CD14-positive monocyte (primary cell): ENCODE results near the gene ITGA6. TPM values are rescaled to one million over a fixed set of nuclear protein-coding genes. Genes with fewer than 3 reads are reported as not detected.

Experiments used
- DNase-seq, 3 donors: peaks; one replicate each; pipeline ENCODE4 v3.0.0-alpha.2; 2011 to 2022
- H2AFZ ChIP-seq: 2 replicates; pipeline ENCODE4 v1.6.0; 2012; ENCODE audit warnings: mild to moderate bottlenecking, low read depth, low read length, inconsistent platforms; ENCODE audit not compliant: insufficient read depth, poor library complexity, severe bottlenecking
- H3K27ac ChIP-seq, 2 donors: 1 replicate in 1 of 2; 2 replicates in 1 of 2; pipeline ENCODE4 v1.5.1; 2012 to 2013; ENCODE audit warnings: low read length in 2 of 2, control low read depth in 1 of 2, inconsistent platforms in 1 of 2, low read depth in 1 of 2, mild to moderate bottlenecking in 1 of 2
- H3K27me3 ChIP-seq, 2 donors: one replicate each; pipeline versions ENCODE4 v1.6.0 to v1.6.1; 2011 to 2013; ENCODE audit warnings: low read length in 2 of 2; ENCODE audit not compliant: control insufficient read depth in 2 of 2, insufficient read depth in 2 of 2
- H3K36me3 ChIP-seq, 2 donors: replicated peaks in 1 of 2; 1 replicate in 1 of 2; 2 replicates in 1 of 2; pipeline versions ENCODE4 v1.5.1 to v1.6.1; 2012 to 2013; ENCODE audit warnings: low read length in 2 of 2, control low read depth in 1 of 2, inconsistent platforms in 1 of 2, mild to moderate bottlenecking in 1 of 2; ENCODE audit not compliant: insufficient read depth in 2 of 2, control insufficient read depth in 1 of 2
- H3K4me1 ChIP-seq, 2 donors: 1 replicate in 1 of 2; 2 replicates in 1 of 2; pipeline versions ENCODE4 v1.5.1 to v1.6.1; 2012 to 2013; ENCODE audit warnings: low read length in 2 of 2, control low read depth in 1 of 2, inconsistent platforms in 1 of 2, mild to moderate bottlenecking in 1 of 2, moderate library complexity in 1 of 2; ENCODE audit not compliant: insufficient read depth in 2 of 2, control insufficient read depth in 1 of 2
- H3K4me2 ChIP-seq: replicated peaks from 2 replicates; pipeline ENCODE3; 2012; ENCODE audit warnings: low read length, moderate library complexity, mild to moderate bottlenecking; ENCODE audit not compliant: poor library complexity, severe bottlenecking; ENCODE audit errors: extremely low read depth
- H3K4me3 ChIP-seq, 3 experiments: fragments of 200-600 bp in 1 of 3; sonication (generic) in 1 of 3; replicated peaks in 1 of 3; 1 replicate in 2 of 3; 2 replicates in 1 of 3; pipeline ENCODE4 v1.5.1; 2011 to 2013; ENCODE audit warnings: low read length in 3 of 3, mild to moderate bottlenecking in 3 of 3, control low read depth in 2 of 3, low read depth in 2 of 3, inconsistent platforms in 1 of 3, moderate library complexity in 1 of 3
- H3K79me2 ChIP-seq: 2 replicates; pipeline ENCODE4 v1.6.0; 2012; ENCODE audit warnings: mild to moderate bottlenecking, control low read depth, inconsistent platforms, low read length, moderate library complexity; ENCODE audit not compliant: insufficient read depth
- H3K9ac ChIP-seq: 2 replicates; pipeline ENCODE4 v1.6.0; 2017; ENCODE audit warnings: low read length, mild to moderate bottlenecking; ENCODE audit not compliant: insufficient read depth, poor library complexity, severe bottlenecking
- H3K9me3 ChIP-seq, 2 donors: replicated peaks in 1 of 2; 1 replicate in 1 of 2; 2 replicates in 1 of 2; pipeline versions ENCODE4 v1.5.1 to v1.6.1; 2012 to 2013; ENCODE audit warnings: low read length in 2 of 2, control low read depth in 1 of 2; ENCODE audit not compliant: control insufficient read depth in 1 of 2, insufficient read depth in 1 of 2
- H4K20me1 ChIP-seq: 2 replicates; pipeline ENCODE4 v1.6.0; 2012; ENCODE audit warnings: mild to moderate bottlenecking, low read length, control low read depth, moderate library complexity; ENCODE audit not compliant: insufficient read depth
- H3K27ac Mint-ChIP-seq, 7 donors: one replicate each; pipeline ENCODE4 v1.8.0; 2020; ENCODE audit warnings: mild to moderate bottlenecking in 7 of 7, mixed read lengths in 7 of 7, moderate library complexity in 6 of 7, inconsistent platforms in 2 of 7
- H3K27me3 Mint-ChIP-seq, 3 donors: one replicate each; pipeline ENCODE4 v1.8.0; 2021 to 2022; ENCODE audit warnings: low read depth in 3 of 3, mild to moderate bottlenecking in 3 of 3, mixed read lengths in 3 of 3, moderate library complexity in 3 of 3, inconsistent platforms in 1 of 3
- H3K36me3 Mint-ChIP-seq, 2 donors: one replicate each; pipeline ENCODE4 v1.8.0; 2020; ENCODE audit warnings: mixed read lengths in 2 of 2, inconsistent platforms in 1 of 2, mild to moderate bottlenecking in 1 of 2
- H3K4me1 Mint-ChIP-seq: one replicate; pipeline ENCODE4 v1.8.0; 2020; ENCODE audit warnings: mild to moderate bottlenecking, mixed read lengths
- H3K4me3 Mint-ChIP-seq, 2 donors: one replicate each; pipeline ENCODE4 v1.8.0; 2020; ENCODE audit warnings: mild to moderate bottlenecking in 2 of 2, mixed read lengths in 2 of 2, moderate library complexity in 1 of 2
- H3K9me3 Mint-ChIP-seq, 7 donors: one replicate each; pipeline ENCODE4 v1.8.0; 2020 to 2022; ENCODE audit warnings: mixed read lengths in 7 of 7, mild to moderate bottlenecking in 6 of 7, moderate library complexity in 6 of 7, inconsistent platforms in 2 of 7
- CTCF ChIP-seq: fragments of 200-600 bp; IDR thresholded peaks from one replicate; pipeline ENCODE4 v1.8.0; 2022; ENCODE audit warnings: antibody characterized with exemption, mild to moderate bottlenecking
- WGBS: methylation state at CpG from one replicate; pipeline ENCODE4 v1.1.5; 2013; ENCODE audit warnings: missing lambda C conversion rate; ENCODE audit not compliant: insufficient coverage; 5-methylcytosine and 5-hydroxymethylcytosine counted together
- intact Hi-C, 2 donors: fragments of 100-400 bp; cut with micrococcal nuclease; formaldehyde crosslinking; loops; one replicate each; pipeline versions ENCODE4 v1.15.0 to v1.15.1; 2023
- polyA plus RNA-seq, 3 donors: library from polyadenylated mRNA; depleted of rRNA in 1 of 3; unstranded in 2 of 3; stranded (reverse) in 1 of 3; fragments of 300-500 nt in 2 of 3; fragments of >200 nt in 1 of 3; fragmentation: Illumina TruSeq in 2 of 3; gene quantifications; 1 replicate in 2 of 3; 2 replicates in 1 of 3; pipeline ENCODE4 v1.2.3, GENCODE V29; 2012 to 2021

Gene ITGA6
- polyA plus RNA-seq, 3 donors = 0.01 to 0.36 (median 0.20) TPM

- no peaks in the 10 kb centered on the region for H3K36me3 Mint-ChIP-seq
- Histone ChIP-seq H3K27ac (no peak overlapping the region), H3K4me1 (peaks cover 0 to 4% of the 10 kb centered on the region in 2 donors), H3K4me2 (no peak overlapping the region), H3K9ac (no peak overlapping the region), H3K9me3 (no peaks in the 10 kb centered on the region), H4K20me1 (no peaks in the 10 kb centered on the region), H3K79me2 (no peaks in the 10 kb centered on the region), H3K27me3 (no peaks in the 10 kb centered on the region), H2AFZ (no peak overlapping the region), H3K4me3 (no peak overlapping the region), H3K36me3 (no peaks in the 10 kb centered on the region)
- no peak for TF ChIP-seq CTCF
- peaks cover 2 to 5% (median 4%) of the 10 kb centered on the region in 3 donors for H3K27me3 Mint-ChIP-seq
- WGBS = 50% methylated on average over 2 of the region's 4 CpGs
- H3K4me1 Mint-ChIP-seq = peaks cover 13% of the 10 kb centered on the region
- peaks cover 0 to 11% (median 0%) of the 10 kb centered on the region in 7 donors for H3K9me3 Mint-ChIP-seq
- no peak overlapping the region for H3K27ac Mint-ChIP-seq
- no peak overlapping the region for H3K4me3 Mint-ChIP-seq
- intact Hi-C loops = no loop called here
- no peak for DNase-seq
These were observed 12.1 kb upstream of the ITGA6 start for GRCh38 chr2:172415157-172415864.

- no peak for TF ChIP-seq CTCF
- no peak overlapping the region for H3K9ac ChIP-seq
- H4K20me1 ChIP-seq = no peaks in the 10 kb centered on the region
- H3K36me3 ChIP-seq = no peaks in the 10 kb centered on the region
- intact Hi-C loops = no loop called here
- Mint-ChIP-seq H3K4me3 (no peak overlapping the region), H3K27ac (no peak overlapping the region), H3K4me1 (peaks cover 13% of the 10 kb centered on the region), H3K36me3 (no peaks in the 10 kb centered on the region), H3K9me3 (peaks cover 0 to 11% (median 0%) of the 10 kb centered on the region in 7 donors), H3K27me3 (peaks cover 2 to 5% (median 4%) of the 10 kb centered on the region in 3 donors)
- no peak for DNase-seq
- no peak overlapping the region for H2AFZ ChIP-seq
- H3K4me1 ChIP-seq = peaks cover 0 to 4% of the 10 kb centered on the region in 2 donors
- no peak overlapping the region for H3K4me3 ChIP-seq
- no peaks in the 10 kb centered on the region for H3K79me2 ChIP-seq
- no peaks in the 10 kb centered on the region for H3K9me3 ChIP-seq
- no CpG with 5 or more reads among the region's 1 CpG for WGBS
- no peaks in the 10 kb centered on the region for H3K27me3 ChIP-seq
- H3K27ac ChIP-seq = no peak overlapping the region
- no peak overlapping the region for H3K4me2 ChIP-seq
These were observed 11.6 kb upstream of the ITGA6 start for GRCh38 chr2:172415865-172416183.
